MM.1S (cell line): ENCODE measurements around the gene HECTD2.

Experiments used
- CTCF ChIP-seq: fragments of 300-600 bp; sonication (generic); IDR thresholded peaks from 2 replicates; pipeline ENCODE4 v1.5.1; 2016; ENCODE audit warnings: antibody characterized with exemption, low read length, mixed read lengths
- EZH2 ChIP-seq: fragments of 300-600 bp; sonication (generic); optimal IDR thresholded peaks from 2 replicates; pipeline ENCODE3; 2017; ENCODE audit warnings: low read depth, mild to moderate bottlenecking, antibody characterized with exemption, low read length, mixed read lengths
- EZH2phosphoT487 ChIP-seq: fragments of 300-600 bp; sonication (generic); IDR thresholded peaks from 2 replicates; pipeline ENCODE4 v1.6.1; 2018; ENCODE audit warnings: antibody characterized with exemption, low read length

GRCh38 chr10:91541481-91541880 is 131.3 kb downstream of the HECTD2 start:
- no peak for TF ChIP-seq EZH2
- TF ChIP-seq CTCF: no peak
- no peak for TF ChIP-seq EZH2phosphoT487
